ENCODE data around the gene CD33. TPM values are rescaled to one million over a fixed set of nuclear protein-coding genes. Genes with fewer than 3 reads are reported as not detected.

The CD33 gene
- not detected in 2 replicates for total RNA-seq

GRCh38 chr19:51224898-51225393, at the start of gene CD33:
Gene CD33 (plus strand): TSS chr19:51225080. CDS start chr19:51225119, 39 bp downstream.

GRCh38 chr19:51250786-51251467, 26.0 kb downstream of the CD33 start, which contains the start of gene SIGLECL1:
Gene SIGLECL1 (plus strand): TSS chr19:51251080. CDS start chr19:51264073, 12,993 bp downstream.

Other genes starting within 250 kb of the CD33 start
- gene KLK7, start 241.2 kb upstream of the CD33 start, total RNA-seq, result 3.2 and 13.0 TPM in 2 replicates
- gene KLK8, start 223.5 kb upstream of the CD33 start, total RNA-seq, result 8.3 and 13.0 TPM in 2 replicates
- 7.7 and 14.5 TPM in 2 replicates for gene KLK10, start 205.4 kb upstream of the CD33 start, total RNA-seq
- gene KLK11, start 198.5 kb upstream of the CD33 start, total RNA-seq, result 1.1 and 3.9 TPM in 2 replicates
- 0.96 TPM in 1 of 2 replicates, not detected in the other for gene KLK12, start 190.1 kb upstream of the CD33 start, total RNA-seq
- not detected in 2 replicates for gene KLK13, start 160.0 kb upstream of the CD33 start, total RNA-seq
- gene KLK14, start 142.2 kb upstream of the CD33 start, total RNA-seq, result not detected in 2 replicates
- 17.1 and 20.7 TPM in 2 replicates for gene CTU1, start 116.7 kb upstream of the CD33 start, total RNA-seq
- gene SIGLEC9, start 100.2 kb upstream of the CD33 start, total RNA-seq, result not detected in 2 replicates
- not detected in 2 replicates for gene SIGLEC7, start 82.8 kb upstream of the CD33 start, total RNA-seq
- not detected in 2 replicates for gene SIGLECL1, start 26.0 kb downstream of the CD33 start, total RNA-seq
- gene IGLON5, start 86.6 kb downstream of the CD33 start, total RNA-seq, result not detected in 2 replicates
- 0.21 and 1.4 TPM in 2 replicates for gene VSIG10L, start 117.1 kb downstream of the CD33 start, total RNA-seq
- 50.3 and 93.5 TPM in 2 replicates for gene ETFB, start 141.3 kb downstream of the CD33 start, total RNA-seq
- gene CLDND2, start 143.9 kb downstream of the CD33 start, total RNA-seq, result not detected in 2 replicates
- not detected in 2 replicates for gene NKG7, start 147.6 kb downstream of the CD33 start, total RNA-seq
- gene LIM2, start 162.9 kb downstream of the CD33 start, total RNA-seq, result not detected in 2 replicates
- not detected in 2 replicates for gene C19orf84, start 165.5 kb downstream of the CD33 start, total RNA-seq
- not detected in 2 replicates for gene SIGLEC10, start 192.6 kb downstream of the CD33 start, total RNA-seq
- not detected in 2 replicates for gene SIGLEC8, start 233.4 kb downstream of the CD33 start, total RNA-seq

Data from tracheal epithelial cell (primary cell).